ENCODE measurements around the gene DUSP2. TPM values are rescaled to one million over a fixed set of nuclear protein-coding genes. Genes with fewer than 3 reads are reported as not detected.

Gene DUSP2
- total RNA-seq, 1 donor from 2014 or later: 11.3 TPM

DNA sequence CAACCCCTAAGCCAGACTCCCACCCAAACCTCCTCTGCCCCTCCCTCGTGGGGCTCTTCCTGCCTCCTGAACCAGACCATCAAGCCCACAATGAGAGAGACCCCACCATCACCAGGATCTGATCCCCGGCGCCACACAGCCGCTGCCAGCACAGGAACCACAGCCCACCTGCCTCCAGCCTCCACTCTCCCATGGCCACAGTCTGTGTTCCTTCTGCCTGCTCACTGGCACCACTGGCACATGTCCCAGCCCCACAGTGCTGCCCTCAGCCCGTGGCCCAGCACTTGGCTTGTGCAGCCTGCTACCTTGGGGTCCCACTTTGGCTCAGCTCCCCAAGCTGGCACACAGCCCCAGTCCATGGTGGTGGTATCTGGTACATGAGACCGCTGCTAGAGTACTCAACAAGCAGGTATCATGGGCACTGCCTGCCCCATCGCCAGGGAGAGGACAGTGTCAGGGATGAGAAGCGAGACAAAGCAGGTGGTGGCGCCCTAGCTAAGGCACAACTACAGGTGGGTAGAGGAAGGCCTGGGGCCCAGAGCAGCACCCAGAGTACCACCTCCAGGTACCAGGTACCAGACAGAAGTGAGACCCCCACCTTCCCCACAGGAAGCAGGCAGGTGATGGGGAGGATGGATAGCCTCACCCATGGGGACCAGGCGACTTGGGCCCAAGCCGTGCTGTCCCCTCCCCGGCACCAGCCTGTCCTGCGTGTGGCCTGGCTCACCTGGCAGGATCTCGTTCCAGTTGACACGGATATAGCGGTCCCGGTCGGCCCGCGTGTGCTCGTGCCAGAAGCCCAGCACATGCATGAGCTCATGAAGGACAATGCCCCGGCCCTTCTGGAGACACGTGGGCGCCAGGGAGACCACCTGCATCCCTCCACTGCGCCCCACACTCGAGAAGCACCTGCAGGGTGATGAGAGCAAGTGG is 13.2 kb downstream of the DUSP2 start:
- no peak for DNase-seq (ENCODE audit: low spot score)

DNA sequence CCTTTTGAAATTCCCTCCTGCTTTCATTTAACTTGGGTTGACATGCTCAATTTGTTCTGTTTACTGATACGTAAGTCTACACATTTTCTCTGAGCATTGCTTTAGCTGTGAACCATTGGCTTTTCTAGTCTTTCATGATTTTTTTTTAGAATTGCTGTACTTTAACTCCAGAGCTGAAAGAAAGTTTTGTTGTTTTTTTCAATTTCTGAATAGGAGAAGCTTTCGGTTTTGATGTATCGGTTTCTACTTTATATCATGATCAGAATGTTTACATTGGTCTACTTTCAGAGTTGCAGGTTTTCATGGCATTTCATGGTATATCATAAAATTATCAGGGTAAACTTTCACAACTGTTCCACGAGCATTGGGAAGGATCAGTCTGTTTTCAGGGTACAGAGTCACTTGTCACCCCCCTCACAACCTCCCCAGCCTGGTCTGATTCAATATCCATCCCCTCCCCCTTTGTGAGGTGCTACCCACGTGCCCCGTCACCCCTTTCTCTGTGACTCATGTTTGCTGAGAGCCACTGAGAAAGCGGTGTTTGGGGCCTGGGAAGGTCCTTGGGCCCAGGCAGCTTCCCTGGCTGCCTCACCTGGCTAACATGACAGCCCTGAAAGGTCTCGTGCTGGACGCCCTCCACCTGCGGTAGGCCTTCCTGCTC is 14.0 kb downstream of the DUSP2 start:
- no peak for DNase-seq (ENCODE audit: low spot score)

DNA sequence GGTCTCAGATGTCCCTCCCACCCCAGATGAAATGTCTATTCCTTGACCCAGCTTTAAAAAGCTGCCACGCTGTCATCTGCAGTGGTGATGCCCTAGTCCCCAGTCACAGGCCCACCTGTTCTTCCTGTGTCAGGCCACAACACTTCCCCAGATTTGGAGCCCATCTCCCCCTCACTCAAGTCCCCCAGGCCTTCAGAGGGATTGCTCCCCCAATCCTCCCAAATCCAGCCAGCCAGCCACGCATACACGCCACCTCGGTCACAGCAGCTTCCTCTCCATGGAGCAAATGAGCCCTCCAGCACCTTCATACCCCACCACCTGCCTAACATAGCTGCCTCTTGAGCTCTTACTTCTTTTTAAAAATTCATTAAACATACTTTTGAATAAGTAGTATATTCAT is 14.8 kb downstream of the DUSP2 start:
- no peak for DNase-seq (ENCODE audit: low spot score)

DNA sequence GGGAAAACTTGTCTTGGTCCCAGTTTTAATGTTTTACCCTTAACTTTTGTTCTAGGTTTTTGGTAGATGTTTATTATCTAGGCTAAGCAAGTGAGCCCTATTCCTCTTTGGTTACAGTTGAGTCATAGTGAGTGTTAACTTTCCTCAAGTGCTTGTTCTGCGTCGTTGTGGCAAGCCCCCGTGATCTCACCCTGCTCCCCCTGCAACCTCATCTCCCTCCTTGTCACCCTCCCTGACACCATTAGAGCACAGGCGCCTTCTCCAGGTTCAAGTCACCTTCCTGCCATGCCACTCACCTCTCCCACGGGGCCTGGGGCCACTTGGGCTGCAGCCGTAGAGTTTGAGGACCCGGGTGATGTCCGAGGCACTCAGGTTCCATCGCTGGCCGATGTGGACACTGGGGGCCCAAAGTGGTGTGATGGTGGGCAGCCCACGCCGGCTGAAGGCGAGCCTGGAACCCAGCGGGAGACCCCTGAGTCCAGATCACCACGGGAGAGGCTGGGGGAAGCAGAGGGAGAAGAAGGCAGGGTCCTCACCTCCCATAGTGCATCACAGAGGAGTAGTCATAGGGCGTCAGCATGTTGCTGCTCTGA is 15.6 kb downstream of the DUSP2 start:
- no peak for DNase-seq (ENCODE audit: low spot score)

DNA sequence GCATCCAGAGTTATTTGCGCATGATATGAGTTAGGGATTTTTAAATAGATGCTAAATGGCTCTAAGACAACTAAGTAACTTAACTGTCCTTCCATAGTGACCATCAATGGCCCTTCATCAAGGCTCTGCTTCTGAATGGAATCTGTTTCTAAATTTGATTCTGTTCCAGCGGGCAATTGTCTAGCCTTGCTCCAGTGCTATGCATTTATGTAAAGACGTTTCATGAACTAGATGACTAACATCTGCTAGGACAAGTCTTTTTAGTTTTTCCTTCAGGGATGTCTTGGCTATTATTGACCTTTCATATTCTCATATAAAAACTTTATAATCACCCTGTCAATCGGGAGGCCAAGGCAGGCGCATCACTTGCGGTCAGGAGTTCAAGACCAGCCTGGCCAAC is 16.8 kb downstream of the DUSP2 start:
- DNase-seq (ENCODE audit: low spot score): no peak

DNA sequence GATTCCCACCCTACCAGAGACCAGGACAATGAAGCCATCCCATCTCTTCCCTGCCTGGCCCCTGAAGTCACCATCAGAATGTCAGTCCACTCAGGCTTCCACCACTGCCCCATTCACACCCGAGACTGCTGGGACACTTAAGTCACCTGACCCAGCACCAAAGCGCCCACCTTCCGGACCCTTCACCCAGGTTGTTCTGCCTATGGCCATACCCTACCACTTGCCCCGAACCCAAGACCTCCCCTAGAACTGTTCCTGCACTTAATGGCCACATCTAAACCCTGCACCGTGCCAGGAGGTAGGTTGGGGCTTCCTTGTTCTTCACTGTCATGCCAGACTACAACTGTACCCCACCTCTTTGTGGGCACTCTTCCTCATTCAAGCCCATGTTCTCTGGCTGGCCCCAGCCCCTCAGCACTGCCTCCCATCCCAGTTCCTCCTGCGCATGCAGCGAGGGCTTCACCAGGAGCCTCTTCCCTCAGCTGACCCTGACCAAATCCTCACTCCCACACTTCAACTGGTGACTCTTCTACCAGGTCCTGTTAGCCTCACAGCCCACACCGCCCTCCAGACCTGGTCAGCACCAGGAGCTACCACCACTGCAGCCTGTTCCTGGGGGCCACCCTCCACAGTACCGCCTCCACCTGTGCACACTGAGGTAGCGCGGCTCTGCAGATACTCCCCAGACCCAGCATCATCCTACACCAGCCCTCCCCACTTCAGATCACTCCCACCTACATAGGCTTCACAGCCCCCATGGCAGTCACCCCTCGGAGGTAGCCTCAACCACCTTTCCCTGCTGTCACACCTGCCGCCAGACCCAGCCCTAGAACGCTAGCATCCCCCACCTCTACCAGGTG is 20.6 kb downstream of the DUSP2 start:
- no peak for DNase-seq (ENCODE audit: low spot score)

DNA sequence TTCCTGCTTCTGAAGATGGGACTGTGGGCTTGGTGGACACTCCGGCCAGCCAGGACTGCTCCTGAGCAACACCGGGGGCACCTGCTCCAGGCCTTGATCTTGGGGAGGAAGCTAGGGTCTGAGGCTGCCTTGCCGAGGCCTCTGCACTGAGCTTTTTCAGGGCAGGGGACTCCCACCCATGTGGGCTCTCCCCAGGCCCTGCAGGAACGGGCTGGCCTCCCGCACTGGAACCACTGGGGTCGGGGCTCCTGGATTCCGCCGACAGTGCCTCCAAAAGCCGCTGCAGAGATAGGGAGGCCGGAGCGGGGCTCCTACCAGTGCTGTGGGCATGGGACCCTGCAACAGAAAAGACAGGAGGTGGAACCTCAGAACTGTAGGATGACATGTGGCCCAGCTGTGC is 21.3 kb downstream of the DUSP2 start:
- no peak for DNase-seq (ENCODE audit: low spot score)

DNA sequence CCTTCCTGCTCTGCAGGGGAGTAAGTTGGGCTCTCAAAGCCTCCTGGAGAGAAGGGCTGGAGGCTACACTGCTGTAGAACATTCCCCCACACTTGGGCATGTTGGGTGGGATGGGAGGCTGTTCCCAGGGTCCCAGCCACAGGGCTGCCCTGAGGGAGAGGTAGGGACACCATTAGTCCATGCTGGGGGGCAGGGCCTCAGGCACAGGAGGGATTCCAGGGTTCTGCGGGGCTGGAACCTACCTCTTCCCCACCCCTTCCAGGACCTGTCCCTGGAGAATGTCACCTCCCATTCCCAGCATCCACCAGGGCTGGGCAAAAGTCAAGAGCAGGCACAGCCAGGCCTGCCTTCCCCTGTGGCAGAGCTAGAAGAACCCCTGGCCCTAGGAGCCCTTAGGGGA is 21.9 kb downstream of the DUSP2 start:
- no peak for DNase-seq (ENCODE audit: low spot score)

DNA sequence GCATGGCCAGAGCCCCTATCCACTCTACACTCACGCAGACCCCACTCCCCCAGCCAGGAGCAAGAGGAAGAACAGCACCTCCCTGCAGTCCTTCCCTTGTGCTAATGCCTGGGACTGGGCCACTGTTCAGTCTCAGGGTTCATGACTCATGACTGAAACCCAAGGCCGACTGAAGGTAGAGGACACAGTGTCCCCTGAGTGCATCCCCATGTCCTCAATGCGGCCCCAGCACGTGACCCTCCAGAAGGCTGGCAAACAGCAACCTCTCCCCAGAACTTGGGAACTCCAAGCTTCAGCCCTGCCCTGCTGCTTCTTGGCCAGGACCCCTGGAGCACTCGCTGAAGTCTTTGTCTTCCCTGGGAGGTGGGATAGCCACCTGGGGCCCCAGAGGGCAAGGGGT is 22.8 kb downstream of the DUSP2 start:
- DNase-seq (ENCODE audit: low spot score): no peak

DNA sequence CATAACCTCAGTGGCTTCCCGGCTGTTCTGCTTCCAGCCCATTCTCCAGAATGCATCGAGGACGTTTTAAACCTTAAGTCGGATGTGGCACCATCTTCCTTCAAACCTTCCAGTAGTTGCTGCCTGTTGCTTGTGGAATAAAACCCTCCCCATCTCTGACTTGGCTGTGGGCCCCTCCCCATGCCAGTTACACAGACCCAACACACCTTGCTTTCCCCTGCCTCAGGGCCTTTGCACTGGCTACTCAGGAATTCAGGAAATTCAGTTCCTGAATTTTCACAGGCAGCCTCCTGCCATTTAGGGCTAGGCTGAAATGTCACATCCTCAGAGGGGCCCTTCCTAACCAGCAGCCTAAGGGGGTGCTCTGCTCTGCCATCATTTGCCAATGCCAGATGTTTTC is 23.8 kb downstream of the DUSP2 start:
- no peak for DNase-seq (ENCODE audit: low spot score)

DNA sequence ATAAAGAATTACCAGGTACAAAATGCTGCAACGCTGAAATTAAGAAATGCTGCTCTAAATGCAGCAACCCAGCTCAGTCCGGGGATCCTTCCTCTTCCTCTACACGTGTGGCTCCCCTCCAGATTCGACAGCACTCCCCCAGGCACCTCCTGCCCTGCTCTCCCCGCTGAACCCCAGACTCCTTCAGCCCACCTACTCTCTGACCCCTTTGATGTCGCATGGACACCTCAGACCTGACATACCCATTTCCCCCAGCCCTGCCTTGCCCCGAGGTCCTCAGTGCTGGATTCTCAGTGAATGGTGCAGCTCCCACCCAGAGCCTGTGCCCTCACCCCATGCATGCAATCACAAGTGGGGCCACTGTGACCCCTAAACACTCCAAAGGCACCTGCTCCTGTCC is 24.2 kb downstream of the DUSP2 start:
- DNase-seq (ENCODE audit: low spot score): no peak

DNA sequence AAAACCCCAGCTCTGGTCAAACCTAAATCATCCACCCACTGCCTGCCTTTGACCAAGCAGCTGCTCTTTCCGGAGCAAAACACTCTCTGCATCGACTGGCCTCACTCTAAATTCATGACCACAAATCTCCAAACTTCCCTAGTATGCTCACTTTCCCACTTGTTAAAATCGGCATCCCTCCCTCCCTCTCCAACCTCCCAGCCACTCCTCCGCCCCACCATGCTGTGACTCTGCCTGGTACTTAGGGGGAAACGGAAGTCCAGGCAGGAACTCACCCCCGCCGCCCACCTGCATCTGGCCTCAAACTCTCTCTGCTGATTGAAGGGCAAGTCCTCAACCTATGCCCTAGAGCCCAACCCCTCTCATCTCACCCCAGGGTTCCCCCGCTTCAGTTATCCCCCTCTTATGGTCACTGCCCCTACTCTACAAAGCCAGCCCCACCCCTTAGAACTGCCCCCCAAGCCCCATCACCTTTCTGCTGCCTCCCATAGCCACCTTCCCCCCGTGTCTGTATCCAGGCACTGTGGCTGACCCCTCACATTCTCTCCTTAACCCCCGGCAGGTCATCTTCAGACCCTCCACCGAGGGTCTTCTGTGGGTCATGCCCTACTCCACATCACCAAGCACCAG is 25.0 kb downstream of the DUSP2 start:
- no peak for DNase-seq (ENCODE audit: low spot score)

DNA sequence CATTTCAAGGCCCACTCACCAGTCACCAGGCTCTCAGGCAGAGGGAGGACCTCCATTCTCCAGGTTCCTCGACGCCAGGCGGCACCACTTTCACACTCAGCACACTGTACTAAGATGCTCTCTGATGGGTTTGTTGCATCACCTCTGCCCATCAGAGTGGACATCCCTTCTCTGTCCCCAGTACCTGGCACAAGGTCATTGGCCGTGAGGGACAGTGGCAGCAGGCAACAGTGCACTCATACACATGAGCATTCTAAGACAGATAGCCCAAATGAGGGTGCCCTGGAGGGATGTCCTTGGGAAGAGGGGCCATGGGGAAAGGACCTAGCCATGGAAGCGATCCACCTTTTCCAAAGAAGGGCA is 25.9 kb downstream of the DUSP2 start:
- no peak for DNase-seq (ENCODE audit: low spot score)

DNA sequence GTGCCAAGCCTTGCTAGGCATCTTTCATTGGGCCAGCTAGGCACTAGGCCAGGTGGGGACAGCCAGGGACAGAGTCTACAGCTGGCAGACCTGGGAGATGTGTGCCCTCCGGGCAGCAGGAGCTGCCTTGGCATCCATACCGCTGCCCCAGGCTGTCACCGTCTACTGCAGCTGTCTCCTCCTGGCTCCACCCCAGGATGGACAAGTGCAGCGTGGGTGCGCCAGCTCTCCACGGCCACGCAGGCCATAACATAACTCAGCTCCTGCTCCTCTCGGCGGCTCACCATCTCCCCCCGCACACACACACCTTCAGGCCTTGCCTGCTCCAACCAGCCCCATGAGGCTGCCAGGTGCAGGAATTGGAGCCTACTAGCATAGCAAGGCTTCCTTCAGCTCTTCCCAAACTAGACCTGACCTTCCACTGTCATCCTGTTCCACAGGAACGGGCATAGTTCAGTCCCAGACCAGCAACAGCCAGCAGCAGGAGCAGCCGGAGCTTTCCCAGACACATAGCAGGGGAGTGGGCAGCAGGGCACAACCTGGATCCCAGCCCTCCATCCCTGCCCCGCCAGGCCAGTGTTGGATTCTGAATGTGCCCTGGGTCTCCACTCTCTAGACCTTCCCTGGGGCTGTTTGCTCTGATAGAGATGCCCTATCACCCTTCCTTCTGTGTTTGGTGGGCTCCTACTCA is 26.4 kb downstream of the DUSP2 start:
- no peak for DNase-seq (ENCODE audit: low spot score)

DNA sequence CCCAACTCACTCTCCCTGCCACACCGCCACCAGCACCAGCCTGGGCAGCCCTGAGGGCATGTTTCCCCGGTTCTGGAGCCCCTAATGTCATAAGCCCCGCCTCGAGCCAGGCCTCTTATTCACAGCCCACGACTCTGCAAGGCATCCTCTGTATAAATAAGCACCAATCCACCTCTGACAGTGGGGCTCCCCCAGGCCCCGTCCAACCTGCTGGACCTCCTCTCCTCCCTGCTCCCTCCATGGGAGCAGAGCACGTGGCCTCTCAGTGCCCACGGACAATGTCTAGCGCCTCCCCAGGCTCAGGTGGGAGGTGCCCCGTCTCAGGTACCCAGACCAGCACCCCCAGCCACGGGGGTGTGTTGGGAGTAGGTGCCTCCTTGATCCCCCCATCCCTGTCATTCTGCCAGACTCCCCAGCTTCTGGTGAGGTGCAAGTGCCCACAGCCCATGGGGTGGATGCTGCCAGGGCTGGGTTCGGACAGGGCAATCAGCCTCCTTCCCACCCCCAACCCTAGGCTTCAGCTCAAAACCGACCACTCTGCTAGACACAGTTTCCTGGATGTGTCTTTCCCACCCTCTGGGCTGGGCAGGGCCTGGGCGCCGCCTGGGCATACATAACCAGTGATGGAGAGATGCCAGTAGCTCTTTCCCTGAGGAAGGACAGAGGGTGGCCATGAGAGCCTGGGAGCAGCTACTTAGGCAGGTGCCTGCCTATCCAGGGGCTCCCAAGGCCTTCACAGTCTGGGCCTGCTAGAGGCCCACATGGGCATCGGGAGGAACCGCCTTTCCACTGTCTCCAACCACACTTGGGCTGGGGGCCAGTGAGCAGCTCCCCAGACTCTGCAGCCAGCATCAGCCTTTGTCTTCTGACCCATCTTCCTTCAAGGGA is 27.3 kb downstream of the DUSP2 start:
- DNase-seq (ENCODE audit: low spot score): no peak

DNA sequence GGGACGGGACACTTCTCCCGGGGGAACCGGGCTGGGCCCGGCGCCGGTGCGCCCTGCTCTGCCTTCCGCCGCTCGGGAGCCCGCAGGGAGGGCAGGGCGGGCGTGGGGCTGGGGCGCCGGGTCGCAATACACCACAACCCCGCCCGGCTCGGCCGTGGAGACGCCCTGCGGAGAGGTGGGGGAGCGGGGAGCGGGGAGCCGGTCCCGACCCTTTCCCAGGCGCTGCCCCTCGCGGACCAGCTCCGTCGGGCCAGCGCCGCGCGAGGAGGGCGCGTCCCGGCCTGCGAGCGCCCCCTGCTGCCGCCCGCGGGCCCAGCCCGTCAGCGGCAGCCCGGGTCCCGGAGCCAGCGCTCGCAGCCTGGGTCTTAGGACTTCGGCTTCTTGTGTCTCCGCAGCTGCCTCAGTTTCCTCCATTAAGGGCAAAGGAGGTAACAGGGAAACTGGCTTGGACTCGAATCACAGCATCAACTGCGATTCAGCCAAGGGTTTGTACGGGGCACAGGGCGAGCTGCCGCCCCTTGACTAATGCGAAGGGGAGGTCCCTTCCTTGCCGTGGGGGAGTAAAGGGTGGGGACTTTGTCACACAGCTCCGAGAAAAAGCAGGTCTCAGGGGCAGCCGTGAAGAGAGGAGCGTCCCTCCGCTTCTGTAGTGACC is 28.2 kb downstream of the DUSP2 start:
- DNase-seq (ENCODE audit: low spot score): peak; percentile 30

DNA sequence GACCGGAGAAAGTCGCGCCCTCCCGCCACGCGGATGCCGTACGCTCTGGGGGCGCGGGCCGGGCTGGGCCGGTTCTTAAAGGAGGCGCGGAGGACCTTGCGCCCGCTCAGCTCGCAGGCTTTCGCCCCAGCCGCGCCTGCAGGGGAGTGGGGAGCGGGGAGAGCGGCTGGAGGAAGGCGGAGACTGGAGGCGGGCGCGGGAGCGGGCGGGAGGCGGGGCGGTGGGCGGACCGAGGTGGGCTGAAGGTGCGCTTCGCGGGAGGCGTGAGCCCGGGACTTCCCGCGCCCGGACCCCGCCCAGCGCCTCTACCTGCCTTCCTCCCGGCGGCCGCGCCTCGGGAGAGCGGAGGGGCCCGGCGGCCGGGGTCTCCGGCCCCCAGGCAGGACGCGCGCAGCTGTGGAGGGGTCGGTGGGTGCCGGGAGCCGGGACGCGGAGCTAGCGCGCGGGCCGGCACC is 28.8 kb downstream of the DUSP2 start, which contains the start of gene ADRA2B:
TSS of gene ADRA2B (minus strand) at position 148 of the 455 bp plus-strand sequence. CDS start 422 bp downstream, outside the sequence.
- DNase-seq (ENCODE audit: low spot score): peak; percentile 67

DNA sequence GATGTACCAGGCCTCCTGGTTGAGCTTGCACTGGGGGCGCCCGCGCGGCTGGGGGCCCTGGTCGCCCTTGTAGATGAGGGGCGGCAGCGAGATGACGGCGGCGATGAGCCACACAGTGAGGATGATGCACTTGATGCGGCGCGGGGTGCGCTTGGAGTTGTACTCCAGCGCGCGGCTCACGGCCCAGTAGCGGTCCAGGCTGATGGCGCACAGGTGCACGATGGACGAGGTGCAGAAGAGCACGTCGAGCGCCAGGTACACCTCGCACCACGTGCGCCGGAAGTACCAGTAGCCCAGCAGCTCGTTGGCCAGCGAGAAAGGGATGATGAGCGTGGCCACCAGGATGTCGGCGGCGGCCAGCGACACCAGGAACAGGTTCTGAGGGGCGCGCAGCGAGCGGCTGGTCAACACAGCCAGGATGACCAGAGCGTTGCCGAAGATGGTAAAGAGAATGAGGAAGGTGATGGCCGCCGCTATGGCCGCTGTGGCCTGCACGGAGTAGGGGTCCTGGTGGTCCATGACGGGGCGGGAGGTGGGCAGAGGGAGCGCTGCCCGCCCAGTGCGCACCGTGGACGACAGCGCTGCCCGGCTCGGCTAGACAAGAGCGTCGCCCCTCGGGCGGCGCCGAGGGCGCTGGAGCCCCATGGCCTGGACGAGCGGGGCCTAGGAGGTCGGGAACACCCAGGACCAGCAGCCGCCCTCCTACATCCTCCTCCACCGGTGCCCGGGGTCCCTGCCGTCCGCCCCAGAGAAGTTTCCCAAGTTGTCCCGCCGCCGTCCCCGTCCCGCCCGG is 29.4 kb downstream of the DUSP2 start:
- no peak for DNase-seq (ENCODE audit: low spot score)
